K562 (cell line): ENCODE measurements around the gene ANO10. TPM values are rescaled to one million over a fixed set of nuclear protein-coding genes. Genes with fewer than 3 reads are reported as not detected.

Experiments used
- ATAC-seq: fragments of 200-7000 bp; cut with Tn5 transposase; 3 replicates; pipeline ENCODE4 v1.9.1; 2020; ENCODE audit warnings: moderate library complexity
- BruUV-seq: library from RNA; stranded (reverse); fragments of 400-500 nt; replicated peaks from 2 replicates; lab custom pipeline; 2021; lab: Mats Ljungman, UMichigan
- CTCF ChIA-PET: fragments of 300-600 bp; formaldehyde crosslinking; extraction: SDS; loops from one replicate; lab custom pipeline; 2021; ENCODE audit warnings: low intra/inter-chr PET ratio; lab: Yijun Ruan, JAX
- POLR2A ChIA-PET: fragments of 300-600, 350-650 bp; sonication (Branson Sonifier 250); formaldehyde crosslinking; extraction: SDS; loops from one replicate; lab custom pipeline; 2021; ENCODE audit warnings: antibody characterized with exemption, inconsistent platforms; lab: Yijun Ruan, JAX
- DNase-seq, 4 experiments: peaks; one replicate each; pipeline versions ENCODE4 v3.0.0 to v3.0.0-alpha.2; 2011 to 2018; ENCODE audit warnings: low spot score in 3 of 4, mixed read lengths in 3 of 4; ENCODE audit errors: extremely low read depth in 1 of 4
- FAIRE-seq: peaks from 2 replicates; lab custom pipeline; 2011; peaks lifted over from hg19 to GRCh38; lab: Jason Lieb, UNC
- H2AFZ ChIP-seq: 2 replicates; pipeline ENCODE4 v1.6.0; 2011; ENCODE audit warnings: low read depth, low read length, control low read depth, inconsistent platforms
- H3K27ac ChIP-seq: fragments of 200-600 bp; 3 replicates; pipeline ENCODE4 v1.8.0; 2011; ENCODE audit warnings: low read depth, mild to moderate bottlenecking, control low read depth, inconsistent platforms, low read length, moderate library complexity, mixed read lengths; ENCODE audit errors: extremely low read depth
- H3K27me3 ChIP-seq, 2 experiments: fragments of 300-600 bp in 1 of 2; 2 replicates in 1 of 2; 3 replicates in 1 of 2; pipeline versions ENCODE4 v1.6.0 to v1.8.0; 2011; ENCODE audit warnings: inconsistent platforms in 2 of 2, low read length in 2 of 2, mild to moderate bottlenecking in 1 of 2, mixed read lengths in 1 of 2, moderate library complexity in 1 of 2; ENCODE audit not compliant: control insufficient read depth in 2 of 2, insufficient read depth in 2 of 2
- H3K36me3 ChIP-seq: fragments of 300-600 bp; 3 replicates; pipeline ENCODE4 v1.8.0; 2011; ENCODE audit warnings: mild to moderate bottlenecking, low read length, inconsistent platforms; ENCODE audit not compliant: control insufficient read depth, insufficient read depth
- H3K4me1 ChIP-seq, 2 experiments: fragments of 200-600 bp in 1 of 2; replicated peaks in 1 of 2; 2 replicates in 1 of 2; 3 replicates in 1 of 2; pipeline versions ENCODE4 v1.5.1 to v1.8.0; 2011; ENCODE audit warnings: inconsistent platforms in 2 of 2, low read length in 2 of 2, mild to moderate bottlenecking in 1 of 2, mixed read lengths in 1 of 2, moderate library complexity in 1 of 2; ENCODE audit not compliant: control insufficient read depth in 2 of 2, insufficient read depth in 2 of 2
- H3K4me2 ChIP-seq: 2 replicates; pipeline ENCODE4 v1.6.1; 2011; ENCODE audit warnings: low read length, control low read depth, inconsistent platforms, mixed read lengths; ENCODE audit not compliant: insufficient read depth
- H3K4me3 ChIP-seq: fragments of 200-600 bp; sonication (generic), shearing (Covaris generic); 2 replicates; pipeline ENCODE4 v1.5.1; 2016; ENCODE audit warnings: control low read depth, inconsistent platforms
- H3K79me2 ChIP-seq: fragments of 200-600 bp; 3 replicates; pipeline ENCODE4 v1.8.0; 2011; ENCODE audit warnings: low read length, inconsistent platforms; ENCODE audit not compliant: control insufficient read depth, insufficient read depth
- H3K9ac ChIP-seq, 2 experiments: 2 replicates each; pipeline versions ENCODE4 v1.6.0 to v1.6.1; 2011; ENCODE audit warnings: low read depth in 2 of 2, low read length in 2 of 2, control low read depth in 1 of 2, inconsistent platforms in 1 of 2, mild to moderate bottlenecking in 1 of 2, mixed read lengths in 1 of 2; ENCODE audit not compliant: insufficient read depth in 1 of 2
- H3K9me1 ChIP-seq: one replicate; pipeline ENCODE4 v1.6.0; 2011; ENCODE audit warnings: inconsistent platforms, mild to moderate bottlenecking, low read length, moderate library complexity; ENCODE audit not compliant: control insufficient read depth, insufficient read depth
- H3K9me3 ChIP-seq: replicated peaks from 2 replicates; pipeline ENCODE4 v1.5.1; 2011; ENCODE audit warnings: low read depth, low read length, inconsistent platforms; ENCODE audit not compliant: control insufficient read depth, insufficient read depth
- H4K20me1 ChIP-seq: replicated peaks from 2 replicates; pipeline ENCODE4 v1.6.1; 2011; ENCODE audit warnings: low read length, inconsistent platforms, mixed read lengths; ENCODE audit not compliant: control insufficient read depth, insufficient read depth
- HNRNPUL1 ChIP-seq: fragments of 200-400 bp; formaldehyde crosslinking; IDR thresholded peaks from 2 replicates; pipeline ENCODE4 v1.6.1; 2017; ENCODE audit warnings: low read length
- L3MBTL2 ChIP-seq: fragments of 450-650 bp; IDR thresholded peaks from 2 replicates; pipeline ENCODE4 v1.6.1; 2016; ENCODE audit warnings: mild to moderate bottlenecking, moderate library complexity
- MEIS2 ChIP-seq: fragments of 450-650 bp; IDR thresholded peaks from 2 replicates; pipeline ENCODE4 v1.6.1; 2014; ENCODE audit warnings: mild to moderate bottlenecking; ENCODE audit not compliant: partially characterized antibody
- RCOR1 ChIP-seq, 2 experiments: IDR thresholded peaks; 2 replicates each; pipeline ENCODE4 v1.6.1; 2012; ENCODE audit warnings: low read depth in 2 of 2, low read length in 2 of 2, borderline replicate concordance in 1 of 2, improper control_type of control experiment in 1 of 2
- TRIM28 ChIP-seq: fragments of 450-650 bp; IDR thresholded peaks from 2 replicates; pipeline ENCODE4 v1.6.1; 2017
- ZNF175 ChIP-seq: fragments of 200-800 bp; sonication (Bioruptor generic); IDR thresholded peaks from 2 replicates; pipeline ENCODE4 v1.6.1; 2016; ENCODE audit warnings: low read depth, mild to moderate bottlenecking, missing genetic modification characterization, missing compliant biosample characterization
- ZNF589 ChIP-seq: fragments of 200-800 bp; sonication (Bioruptor generic); IDR thresholded peaks from 2 replicates; pipeline ENCODE4 v1.6.1; 2016; ENCODE audit warnings: low read depth, missing genetic modification characterization, missing compliant biosample characterization
- WGBS: fragments of 100-300 bp; shearing (Covaris generic); methylation state at CpG from one replicate; pipeline ENCODE4 v1.1.6; 2016; ENCODE audit warnings: low coverage, mixed read lengths; ENCODE audit not compliant: insufficient coverage; ENCODE audit errors: missing lambda C conversion rate; 5-methylcytosine and 5-hydroxymethylcytosine counted together
- in situ Hi-C: fragments of 300-500 bp; cut with MboI; formaldehyde crosslinking; loops from 4 replicates; pipeline ENCODE4 v1.15.0; 2018; ENCODE audit warnings: inconsistent platforms, mixed read lengths
- intact Hi-C: fragments of 100-400 bp; cut with micrococcal nuclease; formaldehyde crosslinking; loops from 2 replicates; pipeline ENCODE4 v1.14.2; 2022
- polyA plus RNA-seq, 8 experiments: library from polyadenylated mRNA; depleted of rRNA in 4 of 8; stranded (reverse) in 5 of 8; unstranded in 3 of 8; fragments of >200 nt; fragmentation: Nextera tagmentation in 2 of 8; fragmentation: Illumina TruSeq in 1 of 8; extraction: Ambion mirVana in 2 of 8; extraction: Trizol in 1 of 8; gene quantifications; 2 replicates each; pipeline versions ENCODE4 v1.2.1 to v1.2.3, GENCODE V29; 2011 to 2014; ENCODE audit warnings: inconsistent platforms in 1 of 8, missing spikeins in 1 of 8
- total RNA-seq, 7 experiments: library from RNA; depleted of rRNA in 6 of 7; stranded (reverse); fragments of >200 nt in 6 of 7; fragmentation: Illumina TruSeq in 2 of 7; extraction: Trizol in 2 of 7; gene quantifications; 2 replicates each; pipeline versions ENCODE4 v1.2.1 to v1.2.3, GENCODE V29; 2011 to 2021; ENCODE audit warnings: low replicate concordance in 1 of 7
- TF ChIP-seq, protein P1 (sequence below): fragments of 450-650 bp; IDR thresholded peaks from 2 replicates; pipeline ENCODE4 v1.7.1; 2018; ENCODE audit warnings: mild to moderate bottlenecking, low read depth; ENCODE audit not compliant: partially characterized antibody
- TF ChIP-seq, protein P2 (sequence below): fragments of 450-650 bp; IDR thresholded peaks from 2 replicates; pipeline ENCODE4 v1.6.1; 2016; ENCODE audit warnings: mild to moderate bottlenecking, moderate library complexity

ANO10 gene
- total and polyA plus RNA-seq, 9 of the 15 experiments (the other 6 are each of a cell fraction or from before 2014, with no cell fraction given) = 6.4 to 46.0 (median 32.3) TPM

DNA sequence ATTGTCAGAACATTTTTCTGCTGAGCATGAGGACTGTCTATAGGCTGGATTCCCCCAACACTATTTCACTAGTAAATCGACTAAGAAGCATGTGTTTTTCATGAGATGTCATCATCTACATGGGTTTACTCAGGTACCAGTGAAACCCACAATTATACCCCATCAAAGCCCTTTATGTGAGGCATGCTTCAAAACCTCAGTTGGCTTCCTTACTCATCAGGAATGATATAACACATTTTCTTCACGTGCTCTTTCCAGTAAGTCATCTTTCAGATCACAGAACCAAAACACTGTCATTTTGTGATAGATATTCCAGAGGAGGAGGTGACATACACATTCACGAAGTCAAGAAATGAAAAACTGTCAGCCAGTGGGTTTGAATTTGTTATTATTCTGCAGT, 116.5 kb downstream of the ANO10 start:
- no peaks in the 10 kb centered on the region for H3K9me1 ChIP-seq
- intact Hi-C loops (loop anchor here (10.0 kb wide), 1 partner anchor 541 kb away; no protein-coding TSS in a partner anchor), in situ Hi-C loops (no loop called here)
- H3K36me3 ChIP-seq = no peaks in the 10 kb centered on the region
- no peaks in the 10 kb centered on the region for H3K9me3 ChIP-seq
- no peak overlapping the region for H2AFZ ChIP-seq
- no peak overlapping the region for H3K27ac ChIP-seq
- H3K4me3 ChIP-seq = no peak overlapping the region
- H3K9ac ChIP-seq = no peak overlapping the region
- whole genome bisulfite sequencing = 13% methylated on average over 3 of the region's 3 CpGs
- H3K79me2 ChIP-seq = no peaks in the 10 kb centered on the region
- no peak overlapping the region for H3K4me2 ChIP-seq
- POLR2A ChIA-PET = no interaction called here
- peaks cover 8 to 23% of the 10 kb centered on the region in 2 experiments; a peak in 3 of 5 replicates for H3K4me1 ChIP-seq
- no peaks in the 10 kb centered on the region for H3K27me3 ChIP-seq
- FAIRE-seq (no peak), DNase-seq (no peak), ATAC-seq (no peak)
- H4K20me1 ChIP-seq = no peaks in the 10 kb centered on the region
- CTCF ChIA-PET = no interaction called here
- no TSS peak for BruUV-seq
- TF ChIP-seq, protein P1, sequence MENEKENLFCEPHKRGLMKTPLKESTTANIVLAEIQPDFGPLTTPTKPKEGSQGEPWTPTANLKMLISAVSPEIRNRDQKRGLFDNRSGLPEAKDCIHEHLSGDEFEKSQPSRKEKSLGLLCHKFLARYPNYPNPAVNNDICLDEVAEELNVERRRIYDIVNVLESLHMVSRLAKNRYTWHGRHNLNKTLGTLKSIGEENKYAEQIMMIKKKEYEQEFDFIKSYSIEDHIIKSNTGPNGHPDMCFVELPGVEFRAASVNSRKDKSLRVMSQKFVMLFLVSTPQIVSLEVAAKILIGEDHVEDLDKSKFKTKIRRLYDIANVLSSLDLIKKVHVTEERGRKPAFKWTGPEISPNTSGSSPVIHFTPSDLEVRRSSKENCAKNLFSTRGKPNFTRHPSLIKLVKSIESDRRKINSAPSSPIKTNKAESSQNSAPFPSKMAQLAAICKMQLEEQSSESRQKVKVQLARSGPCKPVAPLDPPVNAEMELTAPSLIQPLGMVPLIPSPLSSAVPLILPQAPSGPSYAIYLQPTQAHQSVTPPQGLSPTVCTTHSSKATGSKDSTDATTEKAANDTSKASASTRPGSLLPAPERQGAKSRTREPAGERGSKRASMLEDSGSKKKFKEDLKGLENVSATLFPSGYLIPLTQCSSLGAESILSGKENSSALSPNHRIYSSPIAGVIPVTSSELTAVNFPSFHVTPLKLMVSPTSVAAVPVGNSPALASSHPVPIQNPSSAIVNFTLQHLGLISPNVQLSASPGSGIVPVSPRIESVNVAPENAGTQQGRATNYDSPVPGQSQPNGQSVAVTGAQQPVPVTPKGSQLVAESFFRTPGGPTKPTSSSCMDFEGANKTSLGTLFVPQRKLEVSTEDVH = no peak
- peak; percentile 53; the same call in 1 of the 2 replicates for TF ChIP-seq ZNF175
- peak; percentile 33; the same call in 1 of the 2 replicates for TF ChIP-seq ZNF589 (CRISPR knock-in tag)
- TF ChIP-seq RCOR1 (IDR thresholded peaks at IDR 0.05; ENCODE audit: borderline replicate concordance in 1 of 2, low read depth in 2 of 2, low read length in 2 of 2) = no peak
- TF ChIP-seq, protein P2, sequence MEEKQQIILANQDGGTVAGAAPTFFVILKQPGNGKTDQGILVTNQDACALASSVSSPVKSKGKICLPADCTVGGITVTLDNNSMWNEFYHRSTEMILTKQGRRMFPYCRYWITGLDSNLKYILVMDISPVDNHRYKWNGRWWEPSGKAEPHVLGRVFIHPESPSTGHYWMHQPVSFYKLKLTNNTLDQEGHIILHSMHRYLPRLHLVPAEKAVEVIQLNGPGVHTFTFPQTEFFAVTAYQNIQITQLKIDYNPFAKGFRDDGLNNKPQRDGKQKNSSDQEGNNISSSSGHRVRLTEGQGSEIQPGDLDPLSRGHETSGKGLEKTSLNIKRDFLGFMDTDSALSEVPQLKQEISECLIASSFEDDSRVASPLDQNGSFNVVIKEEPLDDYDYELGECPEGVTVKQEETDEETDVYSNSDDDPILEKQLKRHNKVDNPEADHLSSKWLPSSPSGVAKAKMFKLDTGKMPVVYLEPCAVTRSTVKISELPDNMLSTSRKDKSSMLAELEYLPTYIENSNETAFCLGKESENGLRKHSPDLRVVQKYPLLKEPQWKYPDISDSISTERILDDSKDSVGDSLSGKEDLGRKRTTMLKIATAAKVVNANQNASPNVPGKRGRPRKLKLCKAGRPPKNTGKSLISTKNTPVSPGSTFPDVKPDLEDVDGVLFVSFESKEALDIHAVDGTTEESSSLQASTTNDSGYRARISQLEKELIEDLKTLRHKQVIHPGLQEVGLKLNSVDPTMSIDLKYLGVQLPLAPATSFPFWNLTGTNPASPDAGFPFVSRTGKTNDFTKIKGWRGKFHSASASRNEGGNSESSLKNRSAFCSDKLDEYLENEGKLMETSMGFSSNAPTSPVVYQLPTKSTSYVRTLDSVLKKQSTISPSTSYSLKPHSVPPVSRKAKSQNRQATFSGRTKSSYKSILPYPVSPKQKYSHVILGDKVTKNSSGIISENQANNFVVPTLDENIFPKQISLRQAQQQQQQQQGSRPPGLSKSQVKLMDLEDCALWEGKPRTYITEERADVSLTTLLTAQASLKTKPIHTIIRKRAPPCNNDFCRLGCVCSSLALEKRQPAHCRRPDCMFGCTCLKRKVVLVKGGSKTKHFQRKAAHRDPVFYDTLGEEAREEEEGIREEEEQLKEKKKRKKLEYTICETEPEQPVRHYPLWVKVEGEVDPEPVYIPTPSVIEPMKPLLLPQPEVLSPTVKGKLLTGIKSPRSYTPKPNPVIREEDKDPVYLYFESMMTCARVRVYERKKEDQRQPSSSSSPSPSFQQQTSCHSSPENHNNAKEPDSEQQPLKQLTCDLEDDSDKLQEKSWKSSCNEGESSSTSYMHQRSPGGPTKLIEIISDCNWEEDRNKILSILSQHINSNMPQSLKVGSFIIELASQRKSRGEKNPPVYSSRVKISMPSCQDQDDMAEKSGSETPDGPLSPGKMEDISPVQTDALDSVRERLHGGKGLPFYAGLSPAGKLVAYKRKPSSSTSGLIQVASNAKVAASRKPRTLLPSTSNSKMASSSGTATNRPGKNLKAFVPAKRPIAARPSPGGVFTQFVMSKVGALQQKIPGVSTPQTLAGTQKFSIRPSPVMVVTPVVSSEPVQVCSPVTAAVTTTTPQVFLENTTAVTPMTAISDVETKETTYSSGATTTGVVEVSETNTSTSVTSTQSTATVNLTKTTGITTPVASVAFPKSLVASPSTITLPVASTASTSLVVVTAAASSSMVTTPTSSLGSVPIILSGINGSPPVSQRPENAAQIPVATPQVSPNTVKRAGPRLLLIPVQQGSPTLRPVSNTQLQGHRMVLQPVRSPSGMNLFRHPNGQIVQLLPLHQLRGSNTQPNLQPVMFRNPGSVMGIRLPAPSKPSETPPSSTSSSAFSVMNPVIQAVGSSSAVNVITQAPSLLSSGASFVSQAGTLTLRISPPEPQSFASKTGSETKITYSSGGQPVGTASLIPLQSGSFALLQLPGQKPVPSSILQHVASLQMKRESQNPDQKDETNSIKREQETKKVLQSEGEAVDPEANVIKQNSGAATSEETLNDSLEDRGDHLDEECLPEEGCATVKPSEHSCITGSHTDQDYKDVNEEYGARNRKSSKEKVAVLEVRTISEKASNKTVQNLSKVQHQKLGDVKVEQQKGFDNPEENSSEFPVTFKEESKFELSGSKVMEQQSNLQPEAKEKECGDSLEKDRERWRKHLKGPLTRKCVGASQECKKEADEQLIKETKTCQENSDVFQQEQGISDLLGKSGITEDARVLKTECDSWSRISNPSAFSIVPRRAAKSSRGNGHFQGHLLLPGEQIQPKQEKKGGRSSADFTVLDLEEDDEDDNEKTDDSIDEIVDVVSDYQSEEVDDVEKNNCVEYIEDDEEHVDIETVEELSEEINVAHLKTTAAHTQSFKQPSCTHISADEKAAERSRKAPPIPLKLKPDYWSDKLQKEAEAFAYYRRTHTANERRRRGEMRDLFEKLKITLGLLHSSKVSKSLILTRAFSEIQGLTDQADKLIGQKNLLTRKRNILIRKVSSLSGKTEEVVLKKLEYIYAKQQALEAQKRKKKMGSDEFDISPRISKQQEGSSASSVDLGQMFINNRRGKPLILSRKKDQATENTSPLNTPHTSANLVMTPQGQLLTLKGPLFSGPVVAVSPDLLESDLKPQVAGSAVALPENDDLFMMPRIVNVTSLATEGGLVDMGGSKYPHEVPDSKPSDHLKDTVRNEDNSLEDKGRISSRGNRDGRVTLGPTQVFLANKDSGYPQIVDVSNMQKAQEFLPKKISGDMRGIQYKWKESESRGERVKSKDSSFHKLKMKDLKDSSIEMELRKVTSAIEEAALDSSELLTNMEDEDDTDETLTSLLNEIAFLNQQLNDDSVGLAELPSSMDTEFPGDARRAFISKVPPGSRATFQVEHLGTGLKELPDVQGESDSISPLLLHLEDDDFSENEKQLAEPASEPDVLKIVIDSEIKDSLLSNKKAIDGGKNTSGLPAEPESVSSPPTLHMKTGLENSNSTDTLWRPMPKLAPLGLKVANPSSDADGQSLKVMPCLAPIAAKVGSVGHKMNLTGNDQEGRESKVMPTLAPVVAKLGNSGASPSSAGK = peak; percentile 60
- TF ChIP-seq HNRNPUL1 = no peak
- TF ChIP-seq L3MBTL2 = peak; percentile 34; the same call in 1 of the 2 replicates
- no peak for TF ChIP-seq TRIM28
- peak; percentile 32 for TF ChIP-seq MEIS2
